Liver (tissue), 9 donors: ENCODE results near the gene CACNA1C. TPM values are rescaled to one million over a fixed set of nuclear protein-coding genes. Genes with fewer than 3 reads are reported as not detected.

Experiments
- DNase-seq: peaks from one replicate; pipeline ENCODE4 v3.0.0-alpha.2; 2017; ENCODE audit warnings: low spot score
- H3K27ac ChIP-seq, 2 donors: one replicate each; pipeline ENCODE4 v1.7.0; 2013; ENCODE audit warnings: inconsistent platforms in 2 of 2, low read length in 2 of 2, control low read depth in 1 of 2, low read depth in 1 of 2, mild to moderate bottlenecking in 1 of 2
- H3K27me3 ChIP-seq, 4 donors: one replicate each; pipeline versions ENCODE4 v1.6.1 to v1.7.0; 2013; ENCODE audit warnings: low read length in 3 of 4, inconsistent platforms in 1 of 4, mild to moderate bottlenecking in 1 of 4, moderate library complexity in 1 of 4; ENCODE audit not compliant: control insufficient read depth in 4 of 4, insufficient read depth in 4 of 4
- H3K36me3 ChIP-seq, 4 donors: one replicate each; pipeline versions ENCODE4 v1.6.1 to v1.7.0; 2013; ENCODE audit warnings: low read length in 3 of 4, mild to moderate bottlenecking in 3 of 4, low read depth in 1 of 4, moderate library complexity in 1 of 4; ENCODE audit not compliant: control insufficient read depth in 4 of 4, insufficient read depth in 3 of 4
- H3K4me1 ChIP-seq, 4 donors: one replicate each; pipeline versions ENCODE4 v1.6.1 to v1.7.0; 2013; ENCODE audit warnings: low read length in 3 of 4, mild to moderate bottlenecking in 3 of 4, moderate library complexity in 1 of 4; ENCODE audit not compliant: control insufficient read depth in 4 of 4, insufficient read depth in 4 of 4
- H3K4me3 ChIP-seq, 3 donors: one replicate each; pipeline versions ENCODE4 v1.6.1 to v1.7.0; 2013; ENCODE audit warnings: low read length in 3 of 3, control low read depth in 1 of 3, low read depth in 1 of 3, mild to moderate bottlenecking in 1 of 3
- H3K9ac ChIP-seq, 2 donors: one replicate each; pipeline ENCODE4 v1.7.0; 2013; ENCODE audit warnings: low read length in 2 of 2, mild to moderate bottlenecking in 2 of 2, moderate library complexity in 2 of 2, control low read depth in 1 of 2, low read depth in 1 of 2
- H3K9me3 ChIP-seq, 4 donors: one replicate each; pipeline versions ENCODE4 v1.6.1 to v1.7.0; 2013; ENCODE audit warnings: low read length in 3 of 4; ENCODE audit not compliant: control insufficient read depth in 4 of 4
- CTCF ChIP-seq: fragments of 150-350 bp; IDR thresholded peaks from 2 replicates; pipeline ENCODE4 v1.5.1; 2017; ENCODE audit warnings: improper control_type of control experiment, low read depth, low read length; ENCODE audit not compliant: missing input control
- EGR1 ChIP-seq, 2 donors: IDR thresholded peaks; 2 replicates each; pipeline ENCODE4 v1.6.1; 2016 to 2018; ENCODE audit warnings: antibody characterized with exemption in 2 of 2, low read depth in 2 of 2
- FOXA1 ChIP-seq: IDR thresholded peaks from 2 replicates; pipeline ENCODE4 v1.6.1; 2016; ENCODE audit warnings: antibody characterized with exemption
- FOXA2 ChIP-seq: IDR thresholded peaks from 2 replicates; pipeline ENCODE4 v1.6.1; 2016; ENCODE audit warnings: antibody characterized with exemption
- GABPA ChIP-seq, 2 donors: IDR thresholded peaks in 1 of 2; conservative IDR thresholded peaks in 1 of 2; 2 replicates each; pipeline ENCODE4 v1.6.1; 2016; ENCODE audit warnings: antibody characterized with exemption in 2 of 2, mild to moderate bottlenecking in 1 of 2, moderate library complexity in 1 of 2
- HNF4A ChIP-seq, 2 donors: conservative IDR thresholded peaks; 2 replicates each; pipeline ENCODE4 v1.6.1; 2016; ENCODE audit warnings: antibody characterized with exemption in 2 of 2, mild to moderate bottlenecking in 2 of 2
- HNF4G ChIP-seq: IDR thresholded peaks from 2 replicates; pipeline ENCODE4 v1.6.1; 2016; ENCODE audit warnings: antibody characterized with exemption
- JUND ChIP-seq, 2 donors: IDR thresholded peaks; 2 replicates each; pipeline ENCODE4 v1.6.1; 2016; ENCODE audit warnings: antibody characterized with exemption in 2 of 2
- MAX ChIP-seq: IDR thresholded peaks from 2 replicates; pipeline ENCODE4 v1.6.1; 2016; ENCODE audit warnings: antibody characterized with exemption
- NR2F2 ChIP-seq: IDR thresholded peaks from 2 replicates; pipeline ENCODE4 v1.6.1; 2016; ENCODE audit warnings: antibody characterized with exemption
- REST ChIP-seq: IDR thresholded peaks from 2 replicates; pipeline ENCODE4 v1.6.1; 2016; ENCODE audit warnings: antibody characterized with exemption, mild to moderate bottlenecking
- RXRA ChIP-seq, 2 donors: IDR thresholded peaks; 2 replicates each; pipeline ENCODE4 v1.6.1; 2017 to 2018; ENCODE audit warnings: antibody characterized with exemption in 2 of 2, mild to moderate bottlenecking in 1 of 2
- SP1 ChIP-seq: IDR thresholded peaks from 2 replicates; pipeline ENCODE4 v1.6.1; 2018; ENCODE audit warnings: antibody characterized with exemption, mild to moderate bottlenecking
- TAF1 ChIP-seq: conservative IDR thresholded peaks from 2 replicates; pipeline ENCODE4 v1.6.1; 2016; ENCODE audit warnings: antibody characterized with exemption, mild to moderate bottlenecking
- YY1 ChIP-seq: IDR thresholded peaks from 2 replicates; pipeline ENCODE4 v1.6.1; 2016; ENCODE audit warnings: antibody characterized with exemption, mild to moderate bottlenecking
- ZBTB33 ChIP-seq: IDR thresholded peaks from 2 replicates; pipeline ENCODE4 v1.6.1; 2016; ENCODE audit warnings: antibody characterized with exemption
- WGBS: extraction: QIAGEN DNeasy Blood & Tissue Kit; methylation state at CpG from one replicate; pipeline ENCODE4 v1.1.7; 2013; 5-methylcytosine and 5-hydroxymethylcytosine counted together
- polyA plus RNA-seq, 2 donors: library from polyadenylated mRNA; stranded (reverse) in 1 of 2; unstranded in 1 of 2; fragments of 200-250 nt in 1 of 2; fragments of >200 nt in 1 of 2; fragmentation: Nextera tagmentation in 1 of 2; extraction: Ambion mirVana in 1 of 2; gene quantifications; one replicate each; pipeline versions ENCODE4 v1.2.1 to v1.2.3, GENCODE V29; 2013 to 2015
- total RNA-seq, 2 donors: library from RNA; depleted of rRNA; stranded (reverse); fragments of >200 nt; gene quantifications; one replicate each; pipeline ENCODE4 v1.2.3, GENCODE V29; 2014
- donor health status: healthy.
- donor health status: healthy.
- donor health status: healthy.
- donor health status: healthy.
- donor health status: healthy.

Gene CACNA1C
- total and polyA plus RNA-seq, 4 donors: 0.23 to 1.9 (median 0.41) TPM

GRCh38 chr12:2488131-2488530 is 435.3 kb downstream of the CACNA1C start:
- WGBS: 87% methylated on average over 10 of the region's 10 CpGs
- TF ChIP-seq JUND (IDR thresholded peaks at IDR 0.05) (no peak), FOXA1 (no peak), ZBTB33 (no peak), GABPA (IDR thresholded peaks at IDR 0.05 in 1 of 2, conservative IDR thresholded peaks at IDR 0.05 in 1 of 2) (no peak), YY1 (no peak), CTCF (no peak), HNF4A (conservative IDR thresholded peaks at IDR 0.05) (no peak), SP1 (no peak), FOXA2 (no peak), REST (no peak), RXRA (IDR thresholded peaks at IDR 0.05) (no peak), HNF4G (no peak), EGR1 (IDR thresholded peaks at IDR 0.05; ENCODE audit: low read depth in 2 of 2) (no peak), TAF1 (no peak), MAX (no peak), NR2F2 (no peak)

GRCh38 chr12:2488596-2488995 is 435.8 kb downstream of the CACNA1C start:
- Histone ChIP-seq H3K27me3 (peaks cover 0 to 3% (median 1%) of the 10 kb centered on the region in 4 donors), H3K9ac (no peak overlapping the region), H3K4me1 (no peaks in the 10 kb centered on the region), H3K4me3 (no peak overlapping the region), H3K9me3 (no peaks in the 10 kb centered on the region), H3K36me3 (no peaks in the 10 kb centered on the region), H3K27ac (no peak overlapping the region)
- no peak for DNase-seq
- 86% methylated on average over 7 of the region's 7 CpGs for WGBS
- TF ChIP-seq NR2F2 (no peak), REST (no peak), SP1 (no peak), FOXA2 (no peak), CTCF (no peak), GABPA (IDR thresholded peaks at IDR 0.05 in 1 of 2, conservative IDR thresholded peaks at IDR 0.05 in 1 of 2) (no peak), ZBTB33 (no peak), JUND (IDR thresholded peaks at IDR 0.05) (no peak)

More at GRCh38 chr12:2488131-2488530, 435.3 kb downstream of the CACNA1C start:
- no peak for DNase-seq
- Histone ChIP-seq H3K9ac (no peak overlapping the region), H3K9me3 (no peaks in the 10 kb centered on the region), H3K27me3 (peaks cover 0 to 3% (median 1%) of the 10 kb centered on the region in 4 donors), H3K4me1 (no peaks in the 10 kb centered on the region), H3K27ac (no peak overlapping the region), H3K36me3 (no peaks in the 10 kb centered on the region), H3K4me3 (no peak overlapping the region)
